HepG2 (cell line): ENCODE results near the gene NOXA1. TPM values are rescaled to one million over a fixed set of nuclear protein-coding genes. Genes with fewer than 3 reads are reported as not detected.
A peak's percentile ranks its signal among the peaks of the same experiment; 100 is the strongest.

ENCODE experiments used
- ATAC-seq: fragments of 200-7000 bp; cut with Tn5 transposase; 3 replicates; pipeline ENCODE4 v1.9.1; 2020; ENCODE audit warnings: mild to moderate bottlenecking, moderate library complexity
- BruUV-seq: library from RNA; stranded (reverse); fragments of 400-500 nt; replicated peaks from 2 replicates; lab custom pipeline; 2021; lab: Mats Ljungman, UMichigan
- CTCF ChIA-PET: fragments of 300-600 bp; formaldehyde crosslinking; extraction: SDS; loops from one replicate; lab custom pipeline; 2021; ENCODE audit warnings: low total read pairs, inconsistent platforms, low intra/inter-chr PET ratio; lab: Yijun Ruan, JAX
- POLR2A ChIA-PET: fragments of 350-600 bp; sonication (Branson Sonifier 250); formaldehyde crosslinking; loops from one replicate; lab custom pipeline; 2020; ENCODE audit warnings: antibody characterized with exemption, inconsistent platforms; lab: Yijun Ruan, JAX
- DNase-seq: peaks from one replicate; pipeline ENCODE4 v3.0.0-alpha.2; 2015; ENCODE audit warnings: low spot score
- FAIRE-seq: peaks from 3 replicates; lab custom pipeline; 2011; peaks lifted over from hg19 to GRCh38; lab: Jason Lieb, UNC
- H2AFZ ChIP-seq: one replicate; pipeline ENCODE4 v1.6.1; 2011; ENCODE audit warnings: low read length, inconsistent platforms
- H3K27ac ChIP-seq: fragments of 300-600 bp; 3 replicates; pipeline ENCODE4 v1.8.0; 2011; ENCODE audit warnings: mixed run types, mild to moderate bottlenecking, mixed read lengths, low read length, inconsistent platforms; ENCODE audit not compliant: insufficient read depth; ENCODE audit errors: extremely low read length
- H3K27me3 ChIP-seq, 2 experiments: fragments of 200-600 bp in 1 of 2; 2 replicates in 1 of 2; 3 replicates in 1 of 2; pipeline versions ENCODE4 v1.6.0 to v1.8.0; 2011; ENCODE audit warnings: low read length in 2 of 2, mild to moderate bottlenecking in 2 of 2, moderate library complexity in 2 of 2, inconsistent platforms in 1 of 2; ENCODE audit not compliant: insufficient read depth in 2 of 2, control insufficient read depth in 1 of 2
- H3K36me3 ChIP-seq, 2 experiments: fragments of 200-600 bp in 1 of 2; replicated peaks in 1 of 2; 2 replicates in 1 of 2; 3 replicates in 1 of 2; pipeline versions ENCODE4 v1.5.1 to v1.8.0; 2011; ENCODE audit warnings: low read length in 2 of 2, inconsistent platforms in 1 of 2; ENCODE audit not compliant: insufficient read depth in 2 of 2, control insufficient read depth in 1 of 2
- H3K4me1 ChIP-seq: 2 replicates; pipeline ENCODE4 v1.5.1; 2012; ENCODE audit warnings: low read length, inconsistent platforms; ENCODE audit not compliant: insufficient read depth
- H3K4me2 ChIP-seq: 2 replicates; pipeline ENCODE4 v1.6.0; 2011; ENCODE audit warnings: low read depth, low read length, inconsistent platforms
- H3K4me3 ChIP-seq, 3 experiments: fragments of 200-600 bp in 1 of 3; sonication (generic), shearing (Covaris generic) in 1 of 3; replicated peaks in 1 of 3; 2 replicates each; pipeline ENCODE4 v1.5.1; 2011 to 2016; ENCODE audit warnings: low read length in 3 of 3, inconsistent platforms in 2 of 3, low read depth in 2 of 3, mild to moderate bottlenecking in 2 of 3, control low read depth in 1 of 3, mixed read lengths in 1 of 3; ENCODE audit not compliant: insufficient read depth in 1 of 3
- H3K79me2 ChIP-seq: one replicate; pipeline ENCODE4 v1.6.1; 2011; ENCODE audit warnings: low read length, inconsistent platforms; ENCODE audit not compliant: insufficient read depth
- H3K9ac ChIP-seq: 2 replicates; pipeline ENCODE4 v1.6.0; 2011; ENCODE audit warnings: mild to moderate bottlenecking, low read depth, low read length, inconsistent platforms; ENCODE audit not compliant: insufficient read depth
- H3K9me3 ChIP-seq: 2 replicates; pipeline ENCODE4 v1.5.1; 2012; ENCODE audit warnings: mild to moderate bottlenecking, low read length
- H4K20me1 ChIP-seq: 2 replicates; pipeline ENCODE4 v1.6.0; 2011; ENCODE audit warnings: inconsistent platforms, mild to moderate bottlenecking, low read length, moderate library complexity; ENCODE audit not compliant: insufficient read depth
- ATAD3A ChIP-seq: sonication (generic); formaldehyde crosslinking; IDR thresholded peaks from 2 replicates; pipeline ENCODE4 v1.4.0; 2020; ENCODE audit warnings: missing genetic modification reagents
- ETV5 ChIP-seq: IDR thresholded peaks from 2 replicates; pipeline ENCODE4 v1.6.1; 2018; ENCODE audit warnings: missing biosample characterization, missing genetic modification reagents, inconsistent platforms, borderline replicate concordance
- HNRNPL ChIP-seq: fragments of 200-400 bp; formaldehyde crosslinking; IDR thresholded peaks from 2 replicates; pipeline ENCODE4 v1.6.1; 2017; ENCODE audit warnings: mild to moderate bottlenecking, low read depth, low read length
- PCBP2 ChIP-seq: fragments of 200-400 bp; formaldehyde crosslinking; optimal IDR thresholded peaks from 2 replicates; pipeline ENCODE3; 2018; ENCODE audit warnings: low read length, low read depth; ENCODE audit not compliant: poor library complexity, severe bottlenecking
- POLR2G ChIP-seq: fragments of 200-400 bp; formaldehyde crosslinking; IDR thresholded peaks from 2 replicates; pipeline ENCODE4 v1.6.1; 2018; ENCODE audit warnings: mild to moderate bottlenecking, low read depth, low read length, moderate library complexity
- SMARCE1 ChIP-seq: fragments of 450-650 bp; IDR thresholded peaks from 2 replicates; pipeline ENCODE4 v1.6.1; 2017; ENCODE audit warnings: borderline replicate concordance
- STAG1 ChIP-seq: sonication (generic); formaldehyde crosslinking; IDR thresholded peaks from 2 replicates; pipeline ENCODE4 v1.4.0; 2020; ENCODE audit warnings: missing genetic modification reagents
- TARDBP ChIP-seq: sonication (generic); formaldehyde crosslinking; IDR thresholded peaks from 2 replicates; pipeline ENCODE4 v1.8.0; 2022; ENCODE audit warnings: mild to moderate bottlenecking, missing genetic modification reagents
- TEAD3 ChIP-seq: optimal IDR thresholded peaks from 2 replicates; pipeline ENCODE3; 2016; ENCODE audit warnings: borderline replicate concordance
- ZNF563 ChIP-seq: sonication (generic); formaldehyde crosslinking; IDR thresholded peaks from 2 replicates; pipeline ENCODE4 v1.8.0; 2022; ENCODE audit warnings: mild to moderate bottlenecking, moderate library complexity, missing genetic modification reagents
- ZNF652 ChIP-seq: IDR thresholded peaks from 2 replicates; pipeline ENCODE4 v1.6.1; 2016; ENCODE audit warnings: low read depth, borderline replicate concordance
- ZNF773 ChIP-seq: sonication (generic); formaldehyde crosslinking; IDR thresholded peaks from 2 replicates; pipeline ENCODE4 v1.4.0; 2020; ENCODE audit warnings: missing genetic modification reagents, borderline replicate concordance
- ZSCAN22 ChIP-seq: sonication (generic); formaldehyde crosslinking; IDR thresholded peaks from 2 replicates; pipeline ENCODE4 v1.4.0; 2020; ENCODE audit warnings: mild to moderate bottlenecking, missing genetic modification reagents
- WGBS: methylation state at CpG from one replicate; pipeline ENCODE4 v1.1.6; 2017; ENCODE audit warnings: low lambda C conversion rate; 5-methylcytosine and 5-hydroxymethylcytosine counted together
- in situ Hi-C: cut with HindIII; loops from 2 replicates; pipeline ENCODE4 v1.10.0; 2017; ENCODE audit warnings: low pct_unique_long_range_greater_than_20kb; ENCODE audit not compliant: extremely low pct_ligation_motif_present
- intact Hi-C: fragments of 100-400 bp; cut with micrococcal nuclease; formaldehyde crosslinking; loops from one replicate; pipeline ENCODE4 v1.10.0; 2022; ENCODE audit not compliant: unreplicated experiment
- polyA plus RNA-seq, 8 experiments: library from polyadenylated mRNA; depleted of rRNA in 3 of 8; stranded (reverse) in 7 of 8; unstranded in 1 of 8; fragments of >200 nt; fragmentation: Illumina TruSeq in 4 of 8; extraction: Trizol in 4 of 8; gene quantifications; 2 replicates each; pipeline versions ENCODE4 v1.2.1 to v1.2.3, GENCODE V29; 2011 to 2016; ENCODE audit warnings: low read depth in 4 of 8, missing spikeins in 1 of 8, mixed read lengths in 1 of 8; ENCODE audit not compliant: insufficient read depth in 1 of 8
- total RNA-seq, 5 experiments: library from RNA; depleted of rRNA; stranded (reverse); fragments of >200 nt; fragmentation: Illumina TruSeq; extraction: Trizol; gene quantifications; 2 replicates each; pipeline ENCODE4 v1.2.3, GENCODE V29; 2016; ENCODE audit warnings: low read depth in 1 of 5
- TF ChIP-seq, protein P1 (sequence below): IDR thresholded peaks from 2 replicates; pipeline ENCODE4 v1.6.1; 2016; ENCODE audit warnings: mild to moderate bottlenecking

Gene NOXA1
- total and polyA plus RNA-seq, 2 of the 13 experiments (the other 11 are each of a cell fraction or from before 2014, with no cell fraction given) = 0.78 to 1.2 TPM

- no peaks in the 10 kb centered on the region for H3K79me2 ChIP-seq
- DNase-seq = no peak
- H2AFZ ChIP-seq = no peak overlapping the region
- no peak overlapping the region for H3K4me2 ChIP-seq
- no peak overlapping the region for H3K9ac ChIP-seq
- BruUV-seq = no TSS peak
- TF ChIP-seq PCBP2 (no peak), HNRNPL (0 out of 2 replicates have a peak, but pooled peaks have one; percentile 38)
- no peak for FAIRE-seq
- POLR2A ChIA-PET = no interaction called here
- in situ Hi-C loops = no loop called here
- H3K36me3 ChIP-seq = no peaks in the 10 kb centered on the region
- intact Hi-C loops = no loop called here
- WGBS = 34% methylated on average over 11 of the region's 18 CpGs
- CTCF ChIA-PET = no interaction called here
- H3K4me3 ChIP-seq = no peak overlapping the region
- H3K27me3 ChIP-seq = peaks cover 11 to 35% of the 10 kb centered on the region in 2 experiments; a peak in 3 of 5 replicates
- H3K4me1 ChIP-seq = peaks cover 31% of the 10 kb centered on the region
- H4K20me1 ChIP-seq = no peaks in the 10 kb centered on the region
- no peak for ATAC-seq
- H3K27ac ChIP-seq = no peak overlapping the region
- no peaks in the 10 kb centered on the region for H3K9me3 ChIP-seq
These were observed 16.0 kb downstream of the NOXA1 start for GRCh38 chr9:137439158-137439714.

- peak; percentile 81 for ATAC-seq
- Histone ChIP-seq H3K79me2 (no peaks in the 10 kb centered on the region), H4K20me1 (no peaks in the 10 kb centered on the region; the same call in 1 of the 2 replicates), H3K9ac (no peak within 1 kb of the TSS), H3K4me1 (peaks cover 32% of the 10 kb centered on the region), H3K4me2 (peak within 1 kb of the TSS; percentile 79), H3K9me3 (no peaks in the 10 kb centered on the region), H2AFZ (no peak within 1 kb of the TSS), H3K4me3 (peak within 1 kb of the TSS; percentile 30 to 58 (median 46)), H3K36me3 (no peaks in the 10 kb centered on the region), H3K27me3 (peaks cover 11 to 30% of the 10 kb centered on the region in 2 experiments; a peak in 3 of 5 replicates), H3K27ac (peak within 1 kb of the TSS; percentile 71)
- POLR2A ChIA-PET = interaction anchor here (0.6 to 2.3 kb wide), 11 partner anchors 9 to 201 kb away, joined by 3 to 26 read pairs (median 6); partner anchors contain the start of genes EXD3, NOXA1, NRARP and NSMF
- in situ Hi-C loops = no loop called here
- 0% methylated on average over 4 of the region's 62 CpGs for WGBS
- CTCF ChIA-PET = interaction anchor here (1.5 kb wide), 1 partner anchor 17 kb away, joined by 6 read pairs; the partner anchor contains the start of gene NOXA1
- intact Hi-C loops = no loop called here
- BruUV-seq = no TSS peak
- peak; percentile 87 for DNase-seq
- peak; percentile 69 for FAIRE-seq
- TF ChIP-seq TARDBP (CRISPR knock-in tag) = peak; percentile 52; the same call in 1 of the 2 replicates
- TF ChIP-seq, protein P1, sequence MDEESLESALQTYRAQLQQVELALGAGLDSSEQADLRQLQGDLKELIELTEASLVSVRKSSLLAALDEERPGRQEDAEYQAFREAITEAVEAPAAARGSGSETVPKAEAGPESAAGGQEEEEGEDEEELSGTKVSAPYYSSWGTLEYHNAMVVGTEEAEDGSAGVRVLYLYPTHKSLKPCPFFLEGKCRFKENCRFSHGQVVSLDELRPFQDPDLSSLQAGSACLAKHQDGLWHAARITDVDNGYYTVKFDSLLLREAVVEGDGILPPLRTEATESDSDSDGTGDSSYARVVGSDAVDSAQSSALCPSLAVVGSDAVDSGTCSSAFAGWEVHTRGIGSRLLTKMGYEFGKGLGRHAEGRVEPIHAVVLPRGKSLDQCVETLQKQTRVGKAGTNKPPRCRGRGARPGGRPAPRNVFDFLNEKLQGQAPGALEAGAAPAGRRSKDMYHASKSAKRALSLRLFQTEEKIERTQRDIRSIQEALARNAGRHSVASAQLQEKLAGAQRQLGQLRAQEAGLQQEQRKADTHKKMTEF (CRISPR knock-in tag) = peak; percentile 90
- peak; percentile 24; the same call in 1 of the 2 replicates for TF ChIP-seq ZNF563
- TF ChIP-seq ZNF773 (CRISPR knock-in tag) = no peak
- TF ChIP-seq ZSCAN22 (CRISPR knock-in tag) = no peak
- no peak for TF ChIP-seq ZNF652
- no peak; the same call in 1 of the 2 replicates for TF ChIP-seq STAG1
- peak; percentile 73; the same call in 1 of the 2 replicates for TF ChIP-seq ETV5 (CRISPR knock-in tag)
- TF ChIP-seq SMARCE1 = no peak
- no peak for TF ChIP-seq ATAD3A (CRISPR knock-in tag)
- TF ChIP-seq POLR2G = peak; percentile 56
- peak; percentile 33 for TF ChIP-seq TEAD3 (CRISPR knock-in tag)
These were observed 18.2 kb downstream of the NOXA1 start, which contains the start of gene ENTPD8 for GRCh38 chr9:137441289-137441934. ENTPD8 (minus strand) TSS chr9:137441357; CDS start chr9:137438285, 3,072 bp downstream.
